ENCODE measurements around the gene GNB1L.

GNB1L gene

GRCh38 chr22:19807161-19807913, 47.3 kb downstream of the GNB1L start:
- no peak for DNase-seq

- no peak for DNase-seq
Measured at GRCh38 chr22:19806213-19807160, 48.2 kb downstream of the GNB1L start.

- DNase-seq = no peak
Measured at GRCh38 chr22:19805821-19806212, 48.9 kb downstream of the GNB1L start.

GRCh38 chr22:19803736-19804267, 50.9 kb downstream of the GNB1L start:
- no peak for DNase-seq

GRCh38 chr22:19802894-19803735, 51.6 kb downstream of the GNB1L start:
- no peak for DNase-seq

GRCh38 chr22:19802001-19802893, 52.4 kb downstream of the GNB1L start:
- DNase-seq = no peak

GRCh38 chr22:19801340-19802000, 53.2 kb downstream of the GNB1L start:
- DNase-seq = no peak

- DNase-seq = no peak
Measured at GRCh38 chr22:19800761-19801244, 53.9 kb downstream of the GNB1L start.

- no peak for DNase-seq
Measured at GRCh38 chr22:19800306-19800705, 54.4 kb downstream of the GNB1L start.

- no peak for DNase-seq
Measured at GRCh38 chr22:19799322-19800190, 55.1 kb downstream of the GNB1L start.

- DNase-seq = no peak
Measured at GRCh38 chr22:19798891-19799293, 55.8 kb downstream of the GNB1L start.

GRCh38 chr22:19798003-19798665, 56.5 kb downstream of the GNB1L start:
- DNase-seq = no peak

GRCh38 chr22:19797086-19798002, 57.3 kb downstream of the GNB1L start:
- no peak for DNase-seq

- DNase-seq = no peak
Measured at GRCh38 chr22:19796160-19796559, 58.5 kb downstream of the GNB1L start.

GRCh38 chr22:19795617-19796008, 59.1 kb downstream of the GNB1L start:
- DNase-seq = no peak

- no peak for DNase-seq
Measured at GRCh38 chr22:19793661-19794310, 60.9 kb downstream of the GNB1L start.

GRCh38 chr22:19793161-19793560, 61.5 kb downstream of the GNB1L start:
- no peak for DNase-seq

Data from GDM1 (cell line).